Measurements from ENCODE around the gene NPFF.

Gene NPFF

GRCh38 chr12:53462935-53463334, 44.3 kb downstream of the NPFF start:
- no peak for DNase-seq
- intact Hi-C loops (cut with DNase I) = no loop called here

DNA sequence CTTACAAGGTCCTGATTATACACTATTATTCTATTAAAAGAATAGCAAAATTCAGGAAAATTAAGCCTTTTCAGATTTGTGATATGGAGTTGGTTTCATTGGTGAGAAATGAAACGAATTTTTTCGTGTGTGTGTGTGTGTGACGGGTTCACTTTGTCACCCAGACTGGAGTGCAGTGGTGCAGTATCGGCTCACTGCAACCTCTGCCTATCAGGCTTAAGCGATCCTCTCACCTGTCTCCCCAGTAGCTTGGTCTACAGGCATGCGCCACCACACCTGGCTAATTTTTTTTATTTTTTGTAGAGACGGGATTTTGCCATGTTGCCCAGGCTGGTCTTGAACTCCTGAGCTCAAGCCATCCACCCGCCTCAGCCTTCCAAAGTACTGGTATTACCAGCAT, 45.7 kb downstream of the NPFF start:
- intact Hi-C loops (cut with DNase I) = no loop called here
- no peak for DNase-seq

DNA sequence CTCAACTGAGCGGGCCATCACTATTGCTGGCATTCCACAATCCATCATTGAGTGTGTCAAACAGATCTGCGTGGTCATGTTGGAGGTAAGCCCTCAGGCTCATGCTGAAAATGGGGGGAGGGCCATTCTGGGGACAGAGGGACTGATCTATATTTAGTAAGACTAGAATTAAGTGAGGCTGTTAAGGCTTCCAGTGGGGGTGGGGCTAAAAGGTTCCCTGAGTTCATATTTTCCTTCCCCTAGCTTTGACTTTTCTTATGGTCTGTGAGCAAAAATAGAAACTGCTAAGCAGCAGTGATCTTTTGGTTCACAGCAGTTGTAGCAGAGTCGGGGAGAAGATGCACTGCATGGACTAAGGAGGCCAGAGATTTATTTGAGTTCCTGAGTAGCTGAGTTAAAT, 46.2 kb downstream of the NPFF start:
- no peak for DNase-seq
- intact Hi-C loops (cut with DNase I) = no loop called here

GRCh38 chr12:53459097-53459496, 48.2 kb downstream of the NPFF start:
- DNase-seq = no peak
- intact Hi-C loops (cut with DNase I) = no loop called here

Measured in head of caudate nucleus (tissue), 42 donors.